AG04449 (cell line): ENCODE data around the gene ASCC3.

Experiments
- CTCF ChIA-PET: fragments of 350-600 bp; formaldehyde crosslinking; extraction: SDS; loops from one replicate; lab custom pipeline; 2021; ENCODE audit warnings: antibody characterized with exemption; lab: Yijun Ruan, JAX
- POLR2A ChIA-PET: fragments of 400-600, 350-600 bp; formaldehyde crosslinking; extraction: SDS; loops from one replicate; lab custom pipeline; 2020; ENCODE audit warnings: antibody characterized with exemption, inconsistent platforms; lab: Yijun Ruan, JAX
- DNase-seq: peaks from one replicate; pipeline ENCODE4 v3.0.0-alpha.2; 2010; ENCODE audit warnings: low read depth, low spot score
- H3K4me3 ChIP-seq: 2 replicates; pipeline ENCODE4 v1.5.1; 2011; ENCODE audit warnings: low read depth, mild to moderate bottlenecking, control low read depth, low read length
- TF ChIP-seq, protein P1 (sequence below): IDR thresholded peaks from one replicate; pipeline ENCODE4 v1.5.1; 2011; ENCODE audit warnings: mild to moderate bottlenecking, moderate library complexity, low read length, control low read depth, inconsistent platforms; ENCODE audit not compliant: insufficient read depth; ENCODE audit errors: missing control alignments

Gene ASCC3

DNA sequence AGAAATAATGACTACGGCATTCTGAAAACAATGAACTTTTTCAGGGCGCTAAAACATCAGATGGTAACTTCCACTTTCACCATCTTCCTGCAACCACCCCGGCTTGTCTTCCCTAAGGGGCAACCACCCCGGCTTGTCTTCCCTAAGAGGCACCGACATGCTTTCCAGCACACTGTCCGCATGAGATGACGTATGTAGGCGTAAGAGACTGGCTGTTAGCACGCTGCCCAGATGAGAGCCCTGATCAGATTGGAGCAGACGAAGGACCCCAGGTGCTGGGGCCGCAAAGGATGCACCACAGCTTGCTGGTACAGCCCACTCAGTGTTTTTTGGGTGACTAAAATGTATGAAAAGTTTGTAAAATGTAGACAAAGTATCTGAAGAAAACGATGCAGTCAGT, 29.3 kb downstream of the ASCC3 start:
- TF ChIP-seq, protein P1, sequence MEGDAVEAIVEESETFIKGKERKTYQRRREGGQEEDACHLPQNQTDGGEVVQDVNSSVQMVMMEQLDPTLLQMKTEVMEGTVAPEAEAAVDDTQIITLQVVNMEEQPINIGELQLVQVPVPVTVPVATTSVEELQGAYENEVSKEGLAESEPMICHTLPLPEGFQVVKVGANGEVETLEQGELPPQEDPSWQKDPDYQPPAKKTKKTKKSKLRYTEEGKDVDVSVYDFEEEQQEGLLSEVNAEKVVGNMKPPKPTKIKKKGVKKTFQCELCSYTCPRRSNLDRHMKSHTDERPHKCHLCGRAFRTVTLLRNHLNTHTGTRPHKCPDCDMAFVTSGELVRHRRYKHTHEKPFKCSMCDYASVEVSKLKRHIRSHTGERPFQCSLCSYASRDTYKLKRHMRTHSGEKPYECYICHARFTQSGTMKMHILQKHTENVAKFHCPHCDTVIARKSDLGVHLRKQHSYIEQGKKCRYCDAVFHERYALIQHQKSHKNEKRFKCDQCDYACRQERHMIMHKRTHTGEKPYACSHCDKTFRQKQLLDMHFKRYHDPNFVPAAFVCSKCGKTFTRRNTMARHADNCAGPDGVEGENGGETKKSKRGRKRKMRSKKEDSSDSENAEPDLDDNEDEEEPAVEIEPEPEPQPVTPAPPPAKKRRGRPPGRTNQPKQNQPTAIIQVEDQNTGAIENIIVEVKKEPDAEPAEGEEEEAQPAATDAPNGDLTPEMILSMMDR: no peak
- H3K4me3 ChIP-seq: no peak overlapping the region
- no peak for DNase-seq
- ChIA-PET CTCF (no interaction called here), POLR2A (no interaction called here)

DNA sequence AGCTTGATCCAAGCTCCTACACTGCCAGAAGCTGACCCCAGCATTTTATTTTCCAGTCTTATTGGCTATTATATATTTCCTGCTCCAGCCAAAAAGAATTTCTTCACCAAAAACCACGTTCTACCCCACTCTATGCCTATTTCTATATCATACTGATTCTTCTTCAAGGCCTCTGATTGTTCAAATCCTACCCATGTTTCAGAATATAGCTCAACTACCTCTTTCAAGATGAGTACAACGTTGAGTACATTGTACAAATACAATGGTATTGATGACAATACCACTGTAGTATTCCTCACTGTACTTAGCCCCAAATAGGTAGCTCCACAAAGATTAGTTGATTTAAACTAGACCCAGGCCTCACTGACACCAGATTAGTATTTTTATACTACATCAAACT, 31.0 kb downstream of the ASCC3 start:
- TF ChIP-seq, protein P1: no peak
- ChIA-PET POLR2A (no interaction called here), CTCF (no interaction called here)
- H3K4me3 ChIP-seq: no peak overlapping the region
- no peak for DNase-seq

DNA sequence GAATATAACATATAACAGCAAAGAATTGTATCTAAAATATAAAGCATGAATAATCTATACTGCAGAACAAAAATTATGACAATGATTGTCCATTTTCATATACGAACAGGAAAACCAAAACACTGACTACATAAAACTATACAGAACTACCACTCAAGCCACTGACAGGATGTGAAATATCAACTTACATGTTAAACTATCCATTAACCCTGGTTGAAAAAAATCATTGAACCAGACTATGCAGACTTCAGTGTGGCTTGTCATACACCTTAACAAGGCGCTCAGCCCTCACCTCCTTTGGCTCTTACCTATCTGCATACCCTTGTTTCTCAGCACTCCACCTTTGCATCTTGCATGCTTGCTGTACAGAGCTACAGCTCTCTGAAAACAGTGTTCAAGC, 34.9 kb downstream of the ASCC3 start:
- TF ChIP-seq, protein P1: no peak
- CTCF ChIA-PET: no interaction called here
- H3K4me3 ChIP-seq: no peak overlapping the region
- no peak for DNase-seq
- POLR2A ChIA-PET: no interaction called here

DNA sequence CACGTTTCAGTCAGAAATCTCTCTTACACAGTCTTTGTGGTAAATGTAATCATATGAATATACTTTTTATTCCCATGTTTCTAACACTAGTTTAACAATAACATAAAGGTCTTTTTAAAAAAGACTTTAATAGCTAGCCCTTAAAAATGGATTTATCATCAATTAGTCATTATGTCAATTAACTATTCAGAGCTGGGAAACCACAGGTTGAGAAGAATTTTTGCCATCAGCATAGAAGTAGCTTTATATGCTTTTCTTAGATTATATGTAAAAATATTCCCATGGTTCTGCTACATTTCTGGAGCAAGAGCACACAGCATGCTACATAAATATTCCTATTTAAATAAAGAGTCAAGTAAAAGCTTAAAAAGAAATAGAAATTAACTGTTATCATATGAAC, 35.5 kb downstream of the ASCC3 start:
- no peak overlapping the region for H3K4me3 ChIP-seq
- ChIA-PET CTCF (no interaction called here), POLR2A (no interaction called here)
- DNase-seq: no peak
- TF ChIP-seq, protein P1: no peak

DNA sequence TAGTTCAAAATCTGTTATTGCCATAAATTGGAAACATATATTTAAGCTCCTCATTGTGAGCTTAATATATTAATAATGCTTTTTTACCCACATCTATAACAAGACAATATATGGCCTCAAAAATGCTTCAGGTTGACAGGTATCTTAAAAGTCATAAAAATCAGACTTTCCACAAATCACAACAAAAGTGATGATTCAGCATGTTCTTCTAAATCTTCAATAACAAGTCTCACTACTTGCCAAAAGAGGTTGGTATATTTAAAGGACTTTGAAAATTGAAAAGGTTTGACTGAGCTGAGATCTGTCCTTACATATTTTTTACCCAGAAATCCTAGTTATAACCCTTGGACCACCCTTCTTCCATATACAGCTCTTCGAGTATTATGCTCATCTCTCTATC, 41.7 kb downstream of the ASCC3 start:
- DNase-seq: no peak
- no peak overlapping the region for H3K4me3 ChIP-seq
- TF ChIP-seq, protein P1: no peak
- POLR2A ChIA-PET: no interaction called here
- CTCF ChIA-PET: no interaction called here

DNA sequence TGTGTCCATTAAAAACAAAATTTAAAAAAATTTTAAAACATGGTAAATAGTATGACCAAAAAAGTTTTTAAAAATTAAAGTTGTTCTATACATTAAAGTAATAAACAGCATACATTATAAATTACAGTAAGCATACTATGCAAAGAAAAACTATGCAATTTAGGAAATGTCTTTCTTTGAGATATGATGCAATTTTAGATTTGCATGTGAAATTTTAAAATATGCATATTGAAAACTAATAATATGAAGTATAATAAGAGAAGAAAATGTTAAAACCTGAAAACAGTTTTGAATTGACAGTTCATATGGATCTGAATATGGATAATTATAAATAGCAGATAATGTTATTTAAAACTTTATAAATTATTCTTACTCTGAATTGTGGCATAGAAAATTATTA, 43.1 kb downstream of the ASCC3 start:
- ChIA-PET CTCF (no interaction called here), POLR2A (interaction anchor here (1.0 kb wide), 1 partner anchor 18 kb away, joined by 3 read pairs; no protein-coding TSS in a partner anchor)
- DNase-seq: no peak
- H3K4me3 ChIP-seq: no peak overlapping the region
- TF ChIP-seq, protein P1: no peak
